ENCODE measurements around the gene TNNI3.

The TNNI3 gene

GRCh38 chr19:55117663-55118391 lies 39.7 kb downstream of the TNNI3 start:
- H3K4me2 ChIP-seq (ENCODE audit: low read depth, low read length, poor library complexity, severe bottlenecking): peak overlapping the region; percentile 93
- H3K27me3 ChIP-seq (ENCODE audit: low read length): no peaks in the 10 kb centered on the region
- H3K36me3 ChIP-seq (ENCODE audit: low read length): no peaks in the 10 kb centered on the region
- TF ChIP-seq CTCF (IDR thresholded peaks at IDR 0.05; ENCODE audit: insufficient read depth, low read length, poor library complexity, severe bottlenecking): no peak
- no peak for TF ChIP-seq EZH2phosphoT487 (conservative IDR thresholded peaks at IDR 0.05; ENCODE audit: low read length)
- no peaks in the 10 kb centered on the region for H3K9me2 ChIP-seq (replicated peaks; ENCODE audit: insufficient read depth, low read length)
- peak overlapping the region; percentile 64 for H3K9ac ChIP-seq (ENCODE audit: low read length)
- H3K9me3 ChIP-seq (ENCODE audit: insufficient read depth, low read length): no peaks in the 10 kb centered on the region
- H3K27ac ChIP-seq (ENCODE audit: low read depth, low read length): peak overlapping the region; percentile 42
- peak overlapping the region; percentile 79 for H2AFZ ChIP-seq (ENCODE audit: low read depth, low read length, severe bottlenecking)
- H4K20me1 ChIP-seq (ENCODE audit: low read depth, low read length): no peaks in the 10 kb centered on the region
- H3K79me2 ChIP-seq (ENCODE audit: insufficient read depth, low read length): peaks cover 40% of the 10 kb centered on the region
- H3K4me3 ChIP-seq (ENCODE audit: insufficient read depth, low read length, poor library complexity, severe bottlenecking): peak overlapping the region; percentile 72
- peaks cover 16% of the 10 kb centered on the region for H3F3A ChIP-seq (ENCODE audit: insufficient read depth)

GRCh38 chr19:55116859-55117662 lies 40.5 kb downstream of the TNNI3 start, which contains the start of gene PPP1R12C:
Gene PPP1R12C (minus strand): TSS chr19:55117637. CDS start chr19:55117543, 94 bp downstream.
- Histone ChIP-seq H3K4me3 (ENCODE audit: insufficient read depth, low read length, poor library complexity, severe bottlenecking) (peak within 1 kb of the TSS; percentile 93), H3K27ac (ENCODE audit: low read depth, low read length) (peak within 1 kb of the TSS; percentile 91), H3K79me2 (ENCODE audit: insufficient read depth, low read length) (peaks cover 48% of the 10 kb centered on the region), H3K36me3 (ENCODE audit: low read length) (no peaks in the 10 kb centered on the region), H3K9ac (ENCODE audit: low read length) (peak within 1 kb of the TSS; percentile 94), H2AFZ (ENCODE audit: low read depth, low read length, severe bottlenecking) (peak within 1 kb of the TSS; percentile 79), H3F3A (ENCODE audit: insufficient read depth) (peaks cover 16% of the 10 kb centered on the region), H3K9me2 (replicated peaks; ENCODE audit: insufficient read depth, low read length) (no peaks in the 10 kb centered on the region), H3K27me3 (ENCODE audit: low read length) (no peaks in the 10 kb centered on the region), H3K4me2 (ENCODE audit: low read depth, low read length, poor library complexity, severe bottlenecking) (peak within 1 kb of the TSS; percentile 93), H3K9me3 (ENCODE audit: insufficient read depth, low read length) (no peaks in the 10 kb centered on the region), H4K20me1 (ENCODE audit: low read depth, low read length) (no peaks in the 10 kb centered on the region; the same call in 1 of the 2 replicates)
- TF ChIP-seq CTCF (IDR thresholded peaks at IDR 0.05; ENCODE audit: insufficient read depth, low read length, poor library complexity, severe bottlenecking) (no peak), EZH2phosphoT487 (conservative IDR thresholded peaks at IDR 0.05; ENCODE audit: low read length) (no peak)

GRCh38 chr19:55116232-55116858 lies 41.2 kb downstream of the TNNI3 start:
- no peaks in the 10 kb centered on the region for H3K27me3 ChIP-seq (ENCODE audit: low read length)
- no peaks in the 10 kb centered on the region for H3K36me3 ChIP-seq (ENCODE audit: low read length)
- H3K27ac ChIP-seq (ENCODE audit: low read depth, low read length): peak overlapping the region; percentile 91
- no peaks in the 10 kb centered on the region for H3K9me2 ChIP-seq (replicated peaks; ENCODE audit: insufficient read depth, low read length)
- peak overlapping the region; percentile 94 for H3K9ac ChIP-seq (ENCODE audit: low read length)
- peaks cover 55% of the 10 kb centered on the region for H3K79me2 ChIP-seq (ENCODE audit: insufficient read depth, low read length)
- H2AFZ ChIP-seq (ENCODE audit: low read depth, low read length, severe bottlenecking): no peak overlapping the region
- no peaks in the 10 kb centered on the region for H3K9me3 ChIP-seq (ENCODE audit: insufficient read depth, low read length)
- H3K4me3 ChIP-seq (ENCODE audit: insufficient read depth, low read length, poor library complexity, severe bottlenecking): peak overlapping the region; percentile 93
- peaks cover 16% of the 10 kb centered on the region for H3F3A ChIP-seq (ENCODE audit: insufficient read depth)
- peak overlapping the region; percentile 80 for H3K4me2 ChIP-seq (ENCODE audit: low read depth, low read length, poor library complexity, severe bottlenecking)
- H4K20me1 ChIP-seq (ENCODE audit: low read depth, low read length): no peaks in the 10 kb centered on the region; the same call in 1 of the 2 replicates
- no peak for TF ChIP-seq EZH2phosphoT487 (conservative IDR thresholded peaks at IDR 0.05; ENCODE audit: low read length)
- no peak for TF ChIP-seq CTCF (IDR thresholded peaks at IDR 0.05; ENCODE audit: insufficient read depth, low read length, poor library complexity, severe bottlenecking)
